AG04449 (cell line): ENCODE data around the gene OSBPL7.
A peak's percentile ranks its signal among the peaks of the same experiment; 100 is the strongest.

Experiments
- CTCF ChIA-PET: fragments of 350-600 bp; formaldehyde crosslinking; extraction: SDS; loops from one replicate; lab custom pipeline; 2021; ENCODE audit warnings: antibody characterized with exemption; lab: Yijun Ruan, JAX
- POLR2A ChIA-PET: fragments of 400-600, 350-600 bp; formaldehyde crosslinking; extraction: SDS; loops from one replicate; lab custom pipeline; 2020; ENCODE audit warnings: antibody characterized with exemption, inconsistent platforms; lab: Yijun Ruan, JAX
- DNase-seq: peaks from one replicate; pipeline ENCODE4 v3.0.0-alpha.2; 2010; ENCODE audit warnings: low read depth, low spot score
- H3K4me3 ChIP-seq: 2 replicates; pipeline ENCODE4 v1.5.1; 2011; ENCODE audit warnings: low read depth, mild to moderate bottlenecking, control low read depth, low read length
- CTCF ChIP-seq: IDR thresholded peaks from one replicate; pipeline ENCODE4 v1.5.1; 2011; ENCODE audit warnings: mild to moderate bottlenecking, moderate library complexity, low read length, control low read depth, inconsistent platforms; ENCODE audit not compliant: insufficient read depth; ENCODE audit errors: missing control alignments

Gene OSBPL7

DNA sequence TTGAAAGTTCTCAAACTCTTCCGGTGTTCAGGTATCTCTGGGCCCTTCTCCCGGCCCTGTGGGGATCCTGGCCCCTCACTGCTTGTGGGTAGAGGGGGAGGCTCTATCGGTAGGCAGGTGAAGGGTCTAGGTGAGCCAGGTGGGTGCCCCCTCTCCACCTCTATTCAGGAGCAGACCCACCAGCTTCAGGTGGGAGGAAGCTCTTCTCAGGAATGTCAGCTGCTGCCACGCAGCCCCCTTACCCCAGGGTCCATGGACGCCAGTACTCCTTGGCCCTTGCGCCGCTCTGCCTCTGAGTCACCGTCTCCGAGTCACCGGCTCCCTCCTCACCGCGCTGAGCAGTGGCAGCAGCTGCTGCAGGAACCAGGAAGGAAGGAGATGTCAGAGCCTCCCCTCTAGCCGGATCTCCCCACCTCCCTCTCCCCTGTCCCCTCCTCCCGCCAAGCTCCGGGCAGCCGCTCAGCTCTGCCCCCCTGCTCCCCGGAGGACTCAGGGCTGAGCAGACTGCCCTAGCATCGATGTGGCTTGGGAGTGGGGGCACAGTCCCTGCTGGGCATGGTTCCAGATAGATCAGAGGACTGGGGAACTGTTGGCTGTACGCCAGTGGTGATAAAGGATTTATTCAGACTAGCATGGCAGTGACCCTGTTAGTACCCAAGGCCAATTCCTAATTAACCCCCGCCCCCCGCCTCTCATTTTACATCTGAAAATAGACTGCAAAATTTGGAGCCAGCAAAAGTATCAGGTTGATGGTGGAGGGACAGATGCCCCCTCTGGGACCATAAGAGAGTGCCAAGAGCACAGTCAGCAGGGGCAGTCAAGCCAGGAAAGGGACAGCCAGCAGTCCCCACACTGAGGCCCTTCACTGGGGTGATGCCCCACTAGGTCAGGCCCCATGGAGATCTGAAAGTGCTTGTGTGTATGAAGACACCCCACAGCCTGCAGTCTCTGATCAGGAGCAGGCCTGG is at the start of gene OSBPL7:
Gene OSBPL7, minus strand, starts transcription at position 371 of the 968 bp plus-strand sequence. CDS start 1,516 bp downstream, outside the sequence.
- peak; percentile 36 for DNase-seq
- ChIA-PET POLR2A (interaction anchor here (1.3 kb wide), 1 partner anchor 9 kb away, joined by 15 read pairs; the partner anchor contains the start of genes LRRC46 and MRPL10), CTCF (interaction anchor here (0.8 to 3.1 kb wide), 7 partner anchors 9 to 197 kb away, joined by 3 to 23 read pairs (median 3); partner anchors contain the start of genes LRRC46 and MRPL10)
- peak; percentile 48 for TF ChIP-seq CTCF
- H3K4me3 ChIP-seq, result peak within 1 kb of the TSS; percentile 87

DNA sequence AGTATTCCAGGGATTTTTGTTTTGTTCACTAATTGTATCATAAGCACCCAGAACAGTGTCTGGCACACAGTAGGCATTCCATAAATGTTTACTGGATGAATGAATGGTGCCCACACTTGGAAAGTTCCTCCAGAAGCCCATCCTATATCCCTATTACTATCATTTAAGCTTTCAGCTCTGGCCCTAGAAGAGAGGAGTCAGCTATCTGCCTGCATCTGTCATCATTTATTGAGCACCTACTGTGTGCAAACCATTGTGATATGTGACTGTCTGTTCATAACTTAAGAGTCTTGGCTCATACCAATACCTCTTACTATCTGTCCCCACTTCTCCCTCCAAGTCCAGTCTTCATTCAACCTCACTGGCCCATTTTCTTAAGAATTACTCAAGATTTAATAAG is 49.5 kb upstream of the OSBPL7 start:
- ChIA-PET POLR2A (interaction anchor here (0.6 to 1.0 kb wide), 2 partner anchors 17 to 100 kb away, joined by 3 read pairs; partner anchors contain the start of gene CDK5RAP3), CTCF (interaction anchor here (0.8 to 10.4 kb wide), 7 partner anchors 15 to 30 kb away, joined by 4 to 82 read pairs (median 6); partner anchors contain the start of genes SCRN2 and SP2)
- TF ChIP-seq CTCF, result no peak
- no peak for DNase-seq
- H3K4me3 ChIP-seq, result no peak overlapping the region

DNA sequence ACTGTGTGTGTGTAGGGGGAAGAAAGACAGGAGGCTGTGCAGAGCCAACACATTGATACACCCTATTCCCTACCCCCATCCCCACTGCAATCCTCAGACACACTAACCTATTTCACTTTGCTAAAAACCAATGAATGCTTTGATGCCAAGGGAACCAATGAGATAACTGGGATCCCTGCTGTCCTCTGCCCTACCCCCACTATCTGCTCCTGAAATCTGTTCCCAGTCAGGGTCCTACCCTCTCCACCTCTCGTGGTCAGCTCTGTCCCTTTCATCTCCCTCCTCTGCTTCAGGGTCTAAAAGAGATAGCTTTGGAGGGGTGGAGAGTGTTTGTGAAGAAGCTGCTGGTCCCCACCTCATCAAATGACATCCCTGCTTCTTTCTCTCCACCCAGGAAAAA is 48.5 kb upstream of the OSBPL7 start:
- ChIA-PET CTCF (interaction anchor here (0.7 to 10.4 kb wide), 9 partner anchors 14 to 76 kb away, joined by 3 to 82 read pairs (median 5); partner anchors contain the start of genes SCRN2 and SP6), POLR2A (no interaction called here)
- no peak for TF ChIP-seq CTCF
- H3K4me3 ChIP-seq, result no peak overlapping the region
- DNase-seq, result no peak

DNA sequence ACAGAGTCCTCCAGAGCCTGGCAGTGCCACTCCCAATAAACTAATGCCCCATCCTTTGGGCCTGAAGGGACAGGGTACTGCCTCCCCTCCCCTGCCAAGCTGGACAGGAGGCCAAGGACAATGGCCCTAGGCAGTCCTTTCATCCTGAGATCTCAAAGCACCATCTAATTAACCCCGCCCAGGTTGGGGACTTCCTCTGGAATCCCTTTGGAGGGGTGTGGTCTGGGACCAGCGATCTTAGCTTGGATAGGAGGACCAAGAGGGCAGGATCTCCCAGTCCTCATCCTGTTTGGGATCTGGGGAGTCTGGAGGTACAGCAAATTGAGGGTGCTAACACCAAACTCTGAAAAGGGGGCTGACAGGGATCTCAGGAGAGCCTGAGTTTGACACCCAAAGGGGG is 47.5 kb upstream of the OSBPL7 start:
- TF ChIP-seq CTCF, result no peak
- no peak for DNase-seq
- ChIA-PET CTCF (interaction anchor here (1.0 to 10.4 kb wide), 4 partner anchors 16 to 28 kb away, joined by 5 to 82 read pairs (median 8); partner anchors contain the start of gene SCRN2), POLR2A (no interaction called here)
- no peak overlapping the region for H3K4me3 ChIP-seq

DNA sequence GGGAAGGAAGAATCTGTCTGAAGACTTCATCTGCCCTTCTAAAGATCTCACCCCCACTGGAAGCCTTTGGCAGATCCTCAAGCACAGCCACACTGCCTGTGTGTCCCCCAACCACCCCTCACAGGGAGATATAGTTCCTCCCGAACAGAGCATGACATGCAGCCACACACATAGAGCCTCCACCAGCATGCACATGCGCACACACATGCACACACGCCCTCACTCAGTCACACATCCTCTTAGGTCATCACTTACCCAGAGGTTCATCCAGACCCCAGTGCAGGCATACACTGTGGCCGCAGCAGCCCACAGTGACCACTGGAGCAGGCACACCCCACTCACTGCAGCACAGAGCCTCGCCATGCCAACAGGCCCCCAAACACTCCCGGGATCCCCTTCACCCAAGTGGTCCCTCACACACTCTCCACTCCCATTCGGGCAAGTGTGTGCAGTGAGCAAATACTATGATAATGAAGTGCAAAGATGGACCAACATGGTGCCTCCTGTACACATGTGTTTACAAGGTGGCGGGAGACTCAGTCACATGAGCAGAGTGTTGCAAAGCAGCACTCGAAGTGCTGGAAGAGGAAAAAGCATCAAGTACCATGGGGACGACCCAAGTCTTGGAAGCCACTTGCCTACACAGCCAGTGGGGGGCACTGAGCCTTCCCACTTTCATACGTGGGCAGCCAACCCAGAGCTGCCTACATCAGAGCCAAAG is 46.4 kb upstream of the OSBPL7 start:
- TF ChIP-seq CTCF, result no peak
- ChIA-PET CTCF (interaction anchor here (1.1 to 10.4 kb wide), 5 partner anchors 13 to 103 kb away, joined by 3 to 82 read pairs (median 4); partner anchors contain the start of gene CDK5RAP3), POLR2A (no interaction called here)
- no peak overlapping the region for H3K4me3 ChIP-seq
- no peak for DNase-seq
